GM21381 (cell line): Measurements from ENCODE around the gene DZANK1.
"Not testable (repeated sequence)": the region's sequence is repeated elsewhere in the genome, so short reads cannot be mapped to it uniquely, and the experiment has no call there.

Experiments
- ATAC-seq: cut with Tn5 transposase; IDR thresholded peaks from one replicate; pipeline ENCODE4 v1.9.1; 2021; ENCODE audit warnings: mild to moderate bottlenecking, moderate library complexity; ENCODE audit not compliant: unreplicated experiment

DZANK1 gene

DNA sequence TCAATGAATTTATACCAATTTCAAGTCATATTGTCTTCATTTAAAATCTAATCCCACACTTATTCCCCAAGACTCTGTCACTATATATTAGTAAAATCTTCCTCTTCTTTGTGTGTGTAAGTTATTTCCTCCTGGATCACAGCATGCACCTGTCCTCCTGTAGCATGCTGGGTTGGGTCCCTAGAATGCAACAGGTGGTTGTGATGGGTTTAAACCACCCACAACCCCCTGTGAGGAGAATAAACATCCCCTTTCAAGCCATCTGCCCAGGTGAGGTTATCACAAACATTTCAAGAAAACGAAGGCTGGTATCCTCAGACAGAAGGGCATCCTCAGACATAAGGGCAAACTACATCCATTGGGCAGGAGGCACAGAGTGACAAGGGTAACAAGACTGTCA, 26.4 kb downstream of the DZANK1 start:
- ATAC-seq, result no peak

DNA sequence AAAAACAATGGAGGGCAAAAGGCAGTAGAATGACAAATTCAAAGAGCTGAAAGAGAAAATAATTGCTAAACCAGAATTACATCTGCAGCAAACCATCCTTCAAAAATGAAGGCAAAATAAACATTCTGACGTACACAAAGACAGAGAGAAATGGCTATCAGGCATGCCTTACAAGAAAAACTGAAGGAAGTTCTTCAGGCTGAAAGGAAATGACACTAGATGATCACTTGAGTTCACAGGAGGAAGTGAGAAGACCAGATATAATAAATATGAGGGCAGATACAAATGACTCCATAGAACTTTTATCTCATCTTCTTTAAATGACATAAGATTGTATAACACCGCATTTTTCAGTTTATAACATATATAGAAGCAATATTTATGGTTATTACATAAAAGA, 30.0 kb downstream of the DZANK1 start:
- ATAC-seq, result no peak

- ATAC-seq, result no peak
Observed at GRCh38 chr20:18431206-18431605, 35.6 kb downstream of the DZANK1 start.

- ATAC-seq, result no peak
Observed at GRCh38 chr20:18430172-18430826, 36.5 kb downstream of the DZANK1 start.

DNA sequence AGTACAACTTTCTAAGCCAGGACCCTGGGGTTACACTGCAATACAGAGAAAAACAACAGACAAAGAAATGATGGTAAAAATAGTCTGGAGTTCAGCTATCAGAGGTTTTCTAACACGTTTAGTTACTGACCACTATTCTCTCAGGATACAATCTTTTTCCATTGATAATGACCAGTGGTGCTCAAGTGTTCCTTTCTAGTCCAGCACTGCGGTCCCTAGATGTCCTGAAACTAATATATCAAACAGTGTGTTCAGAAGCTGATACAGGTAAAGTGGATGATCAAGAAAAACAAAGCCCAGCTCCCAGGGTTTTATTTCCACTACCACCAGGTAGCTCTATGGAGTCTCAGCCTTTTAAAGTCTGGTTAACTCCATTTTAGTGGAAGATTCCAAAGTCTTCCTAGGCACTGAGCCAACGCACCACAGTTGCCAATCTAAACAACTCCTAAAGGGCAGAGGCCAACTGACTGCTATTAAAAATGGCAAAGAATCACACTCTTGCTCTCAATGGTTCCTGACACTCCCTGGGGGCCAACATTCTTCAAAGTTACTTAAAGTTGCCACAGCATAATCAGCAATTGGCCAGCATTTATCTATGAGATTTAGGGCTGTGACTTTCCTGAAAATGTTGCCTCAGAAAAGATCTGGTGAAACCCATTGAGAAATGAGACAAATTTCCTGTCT, 38.2 kb downstream of the DZANK1 start:
- no peak for ATAC-seq

GRCh38 chr20:18427214-18427613, 39.6 kb downstream of the DZANK1 start:
- no peak for ATAC-seq

DNA sequence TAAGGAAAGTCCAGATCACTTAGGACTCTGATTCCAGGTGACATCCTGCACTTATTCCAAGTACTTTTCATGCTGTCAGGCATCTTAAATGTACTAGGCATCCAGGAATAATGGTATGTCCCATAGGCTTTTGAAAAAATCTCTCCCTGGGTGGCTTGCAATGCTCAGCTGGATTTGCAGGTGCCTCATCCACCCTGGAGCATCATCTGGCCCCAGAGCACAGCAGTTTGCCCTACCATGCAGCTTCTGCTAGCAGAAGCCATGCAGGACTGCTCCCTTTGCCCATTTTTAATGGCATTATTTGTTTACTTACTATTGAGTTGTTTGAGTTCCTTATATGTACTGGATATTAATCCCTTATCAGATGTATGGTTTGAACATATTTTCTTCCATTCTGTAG, 45.2 kb downstream of the DZANK1 start:
- no peak for ATAC-seq

DNA sequence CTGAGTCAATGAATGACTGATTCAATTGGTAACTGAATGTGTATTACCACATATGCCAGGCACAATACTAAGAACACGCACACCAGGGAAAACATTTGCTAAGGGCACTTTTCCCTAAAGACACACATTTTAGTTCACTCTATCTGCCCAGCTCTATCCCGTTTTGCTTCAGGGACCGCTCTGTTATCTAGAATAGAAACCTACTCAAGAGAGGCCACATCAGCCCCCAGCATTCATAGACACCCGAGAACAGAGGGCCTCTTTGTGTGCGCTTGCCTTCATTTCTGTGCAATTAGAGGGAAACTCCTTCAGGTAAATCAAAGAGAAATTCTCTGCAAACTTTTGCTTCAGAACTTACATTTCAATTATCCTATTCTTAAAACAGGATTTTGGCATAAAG, 50.3 kb downstream of the DZANK1 start:
- no peak for ATAC-seq

DNA sequence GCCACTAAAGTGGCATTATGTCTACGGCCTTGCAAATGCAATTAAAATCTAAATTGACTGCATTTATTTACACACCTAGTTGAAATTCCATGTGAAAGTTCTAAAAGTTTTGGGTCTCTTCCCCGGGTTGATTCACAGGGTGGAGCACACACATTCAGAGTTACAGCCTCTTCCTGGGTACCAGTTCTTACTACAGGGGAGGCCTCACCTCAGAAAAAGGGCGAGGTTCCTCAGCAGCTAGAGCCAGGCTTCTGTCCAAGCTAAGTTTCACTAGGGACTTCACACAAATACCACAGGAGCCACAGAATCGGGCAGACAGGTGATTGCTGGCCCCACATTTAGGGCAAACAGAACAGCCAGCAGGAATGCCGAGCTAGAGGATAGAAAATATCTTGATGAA, 52.7 kb downstream of the DZANK1 start:
- no peak for ATAC-seq

DNA sequence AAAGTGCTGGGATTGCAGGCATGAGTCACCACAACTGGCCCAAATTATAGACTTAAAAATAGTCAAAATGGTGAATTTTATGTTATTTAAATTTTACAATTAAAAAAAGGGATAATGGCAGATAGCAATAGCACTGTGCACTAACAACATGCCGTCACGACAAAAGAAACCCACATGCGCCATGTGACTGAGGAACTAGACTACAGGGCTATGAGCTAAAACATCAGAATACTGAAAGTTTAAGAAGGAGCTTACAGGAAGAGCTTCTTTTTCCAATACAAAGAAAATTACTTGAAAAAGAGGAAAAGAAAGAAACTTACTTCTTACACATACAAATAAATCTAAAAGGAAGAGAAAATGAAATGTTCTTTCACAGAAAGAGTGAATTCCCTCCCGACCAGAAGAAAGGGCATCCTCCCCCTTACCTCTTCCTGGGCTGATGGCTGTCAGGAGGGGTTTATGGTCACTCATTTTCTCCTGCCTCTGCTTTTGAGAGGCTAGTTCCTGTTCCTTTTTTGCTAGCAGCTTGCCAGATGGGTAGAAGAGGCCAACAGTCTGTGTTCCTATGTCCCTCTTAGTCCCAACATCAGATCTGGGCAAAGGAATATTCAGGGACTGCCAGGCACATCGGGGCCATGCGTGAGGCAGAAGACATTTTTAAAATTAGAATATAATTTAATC, 54.5 kb downstream of the DZANK1 start:
- ATAC-seq, result peak; percentile 42

- no peak for ATAC-seq
Observed at GRCh38 chr20:18405826-18406225, 61.0 kb downstream of the DZANK1 start.

- ATAC-seq, result no peak
Observed at GRCh38 chr20:18404172-18404571, 62.7 kb downstream of the DZANK1 start.

GRCh38 chr20:18403269-18403668, 63.6 kb downstream of the DZANK1 start:
- ATAC-seq, result no peak

DNA sequence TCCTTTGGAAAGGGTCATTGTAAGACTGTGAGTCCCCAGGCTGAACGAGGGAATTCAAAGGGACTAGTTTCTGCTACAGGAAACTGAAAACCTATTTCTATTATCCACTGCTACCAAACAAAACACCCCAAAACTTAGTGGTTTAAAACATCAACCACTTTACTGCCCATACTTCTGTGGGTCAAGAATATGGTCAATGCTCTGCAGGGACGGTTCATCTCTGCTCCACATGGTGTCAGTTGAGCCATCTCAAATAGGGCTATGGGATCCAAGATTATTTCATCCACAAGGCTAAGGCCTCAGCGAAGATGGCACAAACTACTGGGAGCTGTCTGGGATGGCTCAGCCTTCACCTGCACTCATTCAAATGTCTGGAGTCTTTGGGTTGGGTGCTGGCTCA, 65.5 kb downstream of the DZANK1 start:
- ATAC-seq, result no peak

GRCh38 chr20:18400460-18400859, 66.4 kb downstream of the DZANK1 start:
- ATAC-seq, result no peak

DNA sequence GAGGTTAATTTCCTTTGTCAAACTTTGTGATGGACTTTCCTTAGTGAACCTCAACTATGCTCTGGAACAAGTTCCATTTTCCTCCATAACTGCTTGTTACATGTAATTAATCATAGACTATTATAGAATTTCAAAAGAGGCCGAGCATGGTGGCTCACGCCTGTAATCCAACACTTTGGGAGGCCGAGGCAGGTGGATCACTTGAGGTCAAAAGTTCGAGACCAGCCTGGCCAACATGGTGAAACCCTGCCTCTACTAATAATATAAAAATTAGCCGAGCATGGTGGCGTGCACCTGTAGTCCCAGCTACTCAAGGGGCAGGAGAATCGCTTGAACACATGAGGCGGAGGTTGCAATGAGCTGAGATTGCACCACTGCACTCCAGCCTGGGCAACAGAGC, 68.1 kb downstream of the DZANK1 start:
- not testable (repeated sequence) for ATAC-seq

- ATAC-seq, result no peak
Observed at GRCh38 chr20:18397030-18397429, 69.8 kb downstream of the DZANK1 start.

DNA sequence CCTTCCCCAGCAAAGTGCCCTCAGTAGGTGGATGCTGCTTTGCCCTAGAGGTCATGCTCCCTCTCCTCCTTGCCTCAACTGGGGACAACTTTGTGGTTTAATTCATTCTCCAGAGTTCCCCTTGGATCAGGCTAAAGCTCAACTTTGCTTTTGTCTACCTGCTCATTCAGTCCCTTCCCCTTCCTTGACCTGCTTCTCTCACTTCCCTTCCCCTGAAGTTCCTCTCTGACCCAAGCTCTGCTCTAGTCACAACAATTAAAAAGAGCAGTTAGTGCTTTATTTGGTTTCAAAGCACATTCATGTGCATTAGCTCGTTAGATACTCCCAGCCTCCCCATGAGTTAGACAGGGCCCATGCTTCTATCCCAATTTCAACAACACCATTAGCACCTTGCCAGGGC, 71.3 kb downstream of the DZANK1 start:
- no peak for ATAC-seq

- ATAC-seq, result no peak
Observed at GRCh38 chr20:18394363-18394762, 72.5 kb downstream of the DZANK1 start.

GRCh38 chr20:18391686-18392085, 75.1 kb downstream of the DZANK1 start:
- ATAC-seq, result no peak

DNA sequence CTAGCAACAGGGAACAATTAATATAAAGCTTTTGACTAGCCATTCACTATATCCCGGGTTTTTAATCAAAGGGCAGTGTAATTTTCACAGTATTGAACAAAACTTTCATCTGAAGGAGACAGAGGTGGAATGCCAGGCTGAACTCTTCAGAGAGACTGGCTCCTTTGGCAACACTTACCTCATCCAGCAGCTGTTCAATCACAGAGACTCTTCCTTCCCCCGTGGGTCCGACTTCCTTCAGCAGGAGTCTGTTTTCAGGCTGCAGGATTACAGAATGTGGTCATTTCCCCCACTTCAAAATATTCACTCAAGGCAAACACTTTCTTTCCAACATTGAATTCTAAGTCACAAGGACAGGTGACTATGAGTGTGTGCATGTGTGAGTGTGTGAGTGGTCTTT, 76.6 kb downstream of the DZANK1 start:
- ATAC-seq, result no peak

DNA sequence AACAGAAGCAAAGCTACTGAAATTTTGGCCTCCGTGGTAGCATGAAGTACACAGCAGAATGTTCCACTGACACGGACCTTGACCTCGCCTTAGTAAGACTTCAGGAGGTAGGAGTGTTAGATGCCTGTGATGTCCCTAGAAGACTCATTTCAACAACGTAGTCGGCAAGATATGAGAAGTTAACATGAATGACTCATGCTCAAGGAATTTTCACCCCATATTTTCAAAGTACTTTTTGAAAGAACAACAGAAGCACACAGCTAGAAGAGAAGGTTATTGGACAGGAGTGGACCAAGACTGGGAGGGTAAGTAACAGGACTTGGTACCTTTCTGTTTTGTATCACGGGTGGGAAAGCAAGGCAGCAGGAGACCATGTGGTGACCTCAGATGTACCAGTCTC, 78.0 kb downstream of the DZANK1 start:
- no peak for ATAC-seq
